OCI-LY7 (cell line): ENCODE results near the gene RNASET2. TPM values are rescaled to one million over a fixed set of nuclear protein-coding genes. Genes with fewer than 3 reads are reported as not detected.

ENCODE experiments used
- BruUV-seq: library from RNA; stranded (reverse); fragments of 400-500 nt; replicated peaks from 2 replicates; lab custom pipeline; 2021; lab: Mats Ljungman, UMichigan
- CTCF ChIA-PET: fragments of 300-600 bp; sonication (Branson Sonifier 250); formaldehyde crosslinking; loops from one replicate; lab custom pipeline; 2022; ENCODE audit warnings: antibody characterized with exemption; ENCODE audit not compliant: unreplicated experiment; lab: Charles Lee
- POLR2A ChIA-PET: fragments of 300-600 bp; sonication (Branson Sonifier 250); formaldehyde crosslinking; loops from one replicate; lab custom pipeline; 2022; ENCODE audit warnings: antibody characterized with exemption; lab: Charles Lee
- DNase-seq: peaks from one replicate; pipeline ENCODE4 v3.0.0-alpha.2; 2015; ENCODE audit warnings: low spot score
- H2AFZ ChIP-seq: fragments of 200-600 bp; sonication (generic), shearing (Covaris generic); 2 replicates; pipeline ENCODE4 v1.6.1; 2014; ENCODE audit warnings: mild to moderate bottlenecking, antibody characterized with exemption, low read length, moderate library complexity
- H3K27ac ChIP-seq: fragments of 200-600 bp; sonication (generic); 2 replicates; pipeline ENCODE4 v1.5.1; 2014; ENCODE audit warnings: mixed run types, low read depth, mild to moderate bottlenecking, moderate library complexity, low read length, inconsistent platforms; ENCODE audit not compliant: poor library complexity, severe bottlenecking
- H3K36me3 ChIP-seq: fragments of 200-600 bp; sonication (generic); 2 replicates; pipeline ENCODE4 v1.6.1; 2014; ENCODE audit warnings: mild to moderate bottlenecking, antibody characterized with exemption, low read length, moderate library complexity, mixed read lengths; ENCODE audit not compliant: insufficient read depth
- H3K4me1 ChIP-seq: fragments of 200-600 bp; sonication (generic); 2 replicates; pipeline ENCODE4 v1.5.1; 2014; ENCODE audit warnings: mild to moderate bottlenecking, low read length; ENCODE audit not compliant: insufficient read depth, poor library complexity, severe bottlenecking
- H3K4me2 ChIP-seq: fragments of 200-600 bp; sonication (generic); 2 replicates; pipeline ENCODE4 v1.6.1; 2014; ENCODE audit warnings: mild to moderate bottlenecking, low read length
- H3K4me3 ChIP-seq: fragments of 200-600 bp; sonication (generic); 2 replicates; pipeline ENCODE4 v1.5.1; 2014; ENCODE audit warnings: mild to moderate bottlenecking, low read depth, low read length; ENCODE audit not compliant: poor library complexity, severe bottlenecking
- H3K79me2 ChIP-seq: fragments of 200-600 bp; sonication (generic); 2 replicates; pipeline ENCODE4 v1.6.1; 2016; ENCODE audit warnings: low read depth, mild to moderate bottlenecking, low read length, moderate library complexity, mixed read lengths; ENCODE audit not compliant: insufficient read depth
- H3K9me2 ChIP-seq: fragments of 200-600 bp; sonication (generic); 2 replicates; pipeline ENCODE4 v1.6.1; 2016; ENCODE audit warnings: mild to moderate bottlenecking, low read length, mixed read lengths; ENCODE audit not compliant: insufficient read depth
- H3K9me3 ChIP-seq: fragments of 200-600 bp; sonication (generic); 2 replicates; pipeline ENCODE4 v1.6.1; 2014; ENCODE audit warnings: mild to moderate bottlenecking, mixed run types, low read length, mixed read lengths
- H4K20me1 ChIP-seq: fragments of 200-600 bp; sonication (generic); 2 replicates; pipeline ENCODE4 v1.6.1; 2014; ENCODE audit warnings: mild to moderate bottlenecking, antibody characterized with exemption, low read length, moderate library complexity, mixed read lengths; ENCODE audit not compliant: insufficient read depth
- CTCF ChIP-seq: fragments of 200-600 bp; sonication (generic); conservative IDR thresholded peaks from 2 replicates; pipeline ENCODE4 v1.5.1; 2014; ENCODE audit warnings: mild to moderate bottlenecking, antibody characterized with exemption, low read length, moderate library complexity, mixed read lengths
- EZH2phosphoT487 ChIP-seq: fragments of 200-600 bp; sonication (generic); IDR thresholded peaks from 2 replicates; pipeline ENCODE4 v1.6.1; 2018; ENCODE audit warnings: low read depth, borderline replicate concordance, mild to moderate bottlenecking, mixed run types, antibody characterized with exemption, low read length, moderate library complexity, mixed read lengths
- intact Hi-C: fragments of 100-400 bp; cut with micrococcal nuclease; formaldehyde crosslinking; loops from one replicate; pipeline ENCODE4 v1.10.0; 2022; ENCODE audit not compliant: unreplicated experiment
- total RNA-seq, 2 experiments: library from RNA; depleted of rRNA in 1 of 2; stranded (reverse); fragments of >200 nt in 1 of 2; shearing (Covaris generic) in 1 of 2; gene quantifications; 2 replicates each; pipeline ENCODE4 v1.2.3, GENCODE V29; 2014 to 2022

RNASET2 gene
- total RNA-seq, 2 experiments from 2014 or later, result 71.7 to 105 TPM

- Histone ChIP-seq H3K79me2 (no peaks in the 10 kb centered on the region), H3K9me3 (no peaks in the 10 kb centered on the region), H4K20me1 (no peaks in the 10 kb centered on the region), H3K27ac (no peak overlapping the region), H3K4me2 (no peak overlapping the region), H3K36me3 (no peaks in the 10 kb centered on the region), H3K4me3 (no peak overlapping the region), H3K9me2 (no peaks in the 10 kb centered on the region), H2AFZ (no peak overlapping the region), H3K4me1 (peaks cover 23% of the 10 kb centered on the region)
- TF ChIP-seq EZH2phosphoT487 (no peak), CTCF (no peak)
- no peak for DNase-seq
- intact Hi-C loops, result no loop called here
- ChIA-PET CTCF (interaction anchor here (0.8 kb wide), 1 partner anchor 128 kb away, joined by 3 read pairs; no protein-coding TSS in a partner anchor), POLR2A (interaction anchor here (1.3 kb wide), 1 partner anchor 10 kb away, joined by 4 read pairs; no protein-coding TSS in a partner anchor)
- BruUV-seq, result no TSS peak
These were observed 49.8 kb downstream of the RNASET2 start for GRCh38 chr6:166906376-166907044.

GRCh38 chr6:166905505-166906134, 50.7 kb downstream of the RNASET2 start:
- DNase-seq, result no peak
- no TSS peak for BruUV-seq
- ChIA-PET CTCF (no interaction called here), POLR2A (interaction anchor here (1.4 kb wide), 1 partner anchor 12 kb away, joined by 4 read pairs; no protein-coding TSS in a partner anchor)
- Histone ChIP-seq H3K9me2 (no peaks in the 10 kb centered on the region), H3K27ac (no peak overlapping the region), H3K9me3 (no peaks in the 10 kb centered on the region), H3K36me3 (no peaks in the 10 kb centered on the region), H3K4me3 (no peak overlapping the region), H2AFZ (no peak overlapping the region), H3K4me2 (no peak overlapping the region), H3K4me1 (peaks cover 20% of the 10 kb centered on the region), H4K20me1 (no peaks in the 10 kb centered on the region), H3K79me2 (no peaks in the 10 kb centered on the region)
- TF ChIP-seq CTCF, result no peak
- TF ChIP-seq EZH2phosphoT487, result no peak
- intact Hi-C loops, result no loop called here

GRCh38 chr6:166905013-166905412, 51.3 kb downstream of the RNASET2 start:
- ChIA-PET POLR2A (interaction anchor here (1.4 kb wide), 1 partner anchor 12 kb away, joined by 4 read pairs; no protein-coding TSS in a partner anchor), CTCF (no interaction called here)
- Histone ChIP-seq H3K9me3 (no peaks in the 10 kb centered on the region), H4K20me1 (no peaks in the 10 kb centered on the region), H3K79me2 (no peaks in the 10 kb centered on the region), H2AFZ (no peak overlapping the region), H3K4me1 (peaks cover 20% of the 10 kb centered on the region), H3K4me3 (no peak overlapping the region), H3K9me2 (no peaks in the 10 kb centered on the region), H3K27ac (no peak overlapping the region), H3K4me2 (no peak overlapping the region), H3K36me3 (no peaks in the 10 kb centered on the region)
- BruUV-seq, result no TSS peak
- DNase-seq, result no peak
- no peak for TF ChIP-seq CTCF
- no peak for TF ChIP-seq EZH2phosphoT487
- intact Hi-C loops, result no loop called here
